GM21825 (cell line): ENCODE results near the gene ADSL.
"Not testable (repeated sequence)": the region's sequence is repeated elsewhere in the genome, so short reads cannot be mapped to it uniquely, and the experiment has no call there.

Experiments used
- ATAC-seq: cut with Tn5 transposase; IDR thresholded peaks from one replicate; pipeline ENCODE4 v1.9.1; 2021; ENCODE audit warnings: mild to moderate bottlenecking, moderate library complexity; ENCODE audit not compliant: unreplicated experiment

The ADSL gene

DNA sequence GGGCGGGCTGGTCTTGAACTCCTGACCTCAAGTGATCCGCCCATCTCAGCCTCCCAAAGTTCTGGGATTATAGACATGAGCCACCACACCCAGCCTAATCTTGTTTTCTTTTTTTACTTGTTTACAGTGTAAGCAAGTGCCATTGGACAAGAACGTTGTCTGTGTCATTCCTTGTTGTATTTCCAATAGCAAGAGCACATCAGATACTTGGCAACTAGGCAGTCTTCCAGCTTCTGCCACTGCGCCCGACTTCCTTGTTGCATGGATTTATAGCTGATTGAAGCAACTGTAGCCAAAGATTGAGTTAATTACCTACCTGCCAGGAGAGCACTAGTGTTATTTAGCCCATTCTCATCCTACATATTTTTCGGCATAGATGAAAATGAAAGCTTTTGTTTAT lies 21.0 kb downstream of the ADSL start:
- ATAC-seq = no peak

DNA sequence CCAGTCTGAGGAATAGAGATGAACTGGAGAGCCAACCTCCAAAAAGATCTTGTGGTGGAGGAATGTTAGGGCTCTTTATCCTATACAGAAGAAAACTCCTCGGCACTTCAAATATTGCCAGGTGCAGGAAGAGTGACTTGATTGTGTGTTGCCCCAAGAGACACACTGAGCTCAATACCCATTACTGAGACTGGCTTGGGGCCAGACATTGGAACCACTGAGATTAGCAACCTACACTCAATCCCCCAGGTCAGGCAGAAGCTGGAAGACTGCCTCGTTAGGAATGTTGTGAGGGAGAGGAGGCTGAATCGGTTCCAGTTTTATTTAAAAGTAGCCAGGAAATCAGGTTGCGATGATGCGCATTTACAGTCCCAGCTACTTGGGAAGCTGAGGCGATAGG lies 21.7 kb downstream of the ADSL start:
- no peak for ATAC-seq

DNA sequence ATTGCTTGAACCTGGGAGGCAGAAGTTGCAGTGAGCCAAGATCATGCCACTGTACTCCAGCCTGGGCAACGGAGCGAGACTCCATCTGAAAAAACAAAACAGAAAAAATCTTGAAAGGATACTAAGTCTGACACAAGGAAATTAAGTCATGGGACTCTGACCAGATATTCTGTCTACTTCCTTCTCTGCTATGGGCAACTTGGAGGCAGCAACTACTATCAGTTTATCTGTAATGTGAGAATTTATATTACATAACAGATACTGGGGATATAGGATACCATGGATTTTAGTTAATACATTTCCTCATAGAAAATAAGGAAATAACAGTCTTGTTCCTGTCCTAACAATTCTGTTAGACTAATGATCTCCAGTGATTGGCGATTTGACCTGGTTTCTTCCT lies 22.5 kb downstream of the ADSL start:
- ATAC-seq = no peak

DNA sequence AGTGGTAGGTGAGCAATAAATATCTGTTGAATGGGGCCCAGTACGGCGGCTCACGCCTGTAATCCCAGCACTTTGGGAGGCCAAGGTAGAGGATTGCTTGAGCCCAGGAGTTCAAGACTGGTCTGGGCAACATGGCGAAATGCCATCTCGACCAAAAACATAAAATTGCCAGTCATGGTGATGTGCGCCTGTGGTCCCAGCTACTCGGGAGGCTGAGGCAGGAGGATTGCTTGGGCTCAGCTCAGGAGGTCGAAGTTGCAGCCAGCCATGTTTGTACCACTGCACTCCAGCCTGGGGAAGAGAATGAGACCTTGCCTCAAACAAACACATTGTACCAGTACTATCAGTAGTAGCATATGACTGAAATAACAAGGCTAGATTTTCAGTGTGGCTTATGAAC lies 28.3 kb downstream of the ADSL start:
- ATAC-seq = no peak

DNA sequence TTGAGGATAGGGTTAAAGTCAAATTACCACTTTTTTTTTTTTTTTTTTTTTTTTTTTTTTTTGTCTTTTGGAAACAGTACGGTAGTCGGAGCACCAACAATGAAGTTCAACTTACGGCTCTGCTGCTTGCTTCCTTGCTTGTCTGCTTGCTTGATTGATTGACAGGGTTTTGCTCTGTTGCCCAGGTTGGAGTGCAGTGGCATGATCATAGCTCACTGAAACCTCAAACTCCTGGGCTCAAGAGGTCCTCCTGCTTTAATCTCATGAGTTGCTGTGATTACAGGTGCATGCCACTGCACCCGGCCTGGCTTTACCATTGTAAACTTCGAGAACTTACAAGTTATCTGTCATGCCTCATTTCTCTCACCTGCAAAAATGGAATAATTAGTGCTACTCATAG lies 29.8 kb downstream of the ADSL start:
- ATAC-seq = no peak

DNA sequence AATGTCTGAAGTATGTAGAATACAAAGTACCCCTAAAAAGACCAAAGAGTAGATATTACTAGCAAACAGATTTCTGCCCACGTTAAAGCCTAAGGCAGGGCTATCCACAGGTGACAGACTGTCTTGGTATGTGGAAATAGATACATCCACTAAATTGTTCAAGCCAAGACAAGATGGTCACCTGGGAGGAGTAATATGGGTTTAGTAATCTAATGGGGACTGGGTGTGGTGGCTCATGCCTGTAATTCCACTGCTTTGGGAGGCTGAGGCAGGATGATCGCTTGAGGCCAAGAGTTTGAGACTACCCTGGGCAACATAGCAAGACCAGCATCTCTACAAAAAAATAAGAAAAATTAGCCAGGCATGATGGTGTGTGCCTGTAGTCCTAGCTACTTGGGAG lies 31.6 kb downstream of the ADSL start:
- ATAC-seq = no peak

DNA sequence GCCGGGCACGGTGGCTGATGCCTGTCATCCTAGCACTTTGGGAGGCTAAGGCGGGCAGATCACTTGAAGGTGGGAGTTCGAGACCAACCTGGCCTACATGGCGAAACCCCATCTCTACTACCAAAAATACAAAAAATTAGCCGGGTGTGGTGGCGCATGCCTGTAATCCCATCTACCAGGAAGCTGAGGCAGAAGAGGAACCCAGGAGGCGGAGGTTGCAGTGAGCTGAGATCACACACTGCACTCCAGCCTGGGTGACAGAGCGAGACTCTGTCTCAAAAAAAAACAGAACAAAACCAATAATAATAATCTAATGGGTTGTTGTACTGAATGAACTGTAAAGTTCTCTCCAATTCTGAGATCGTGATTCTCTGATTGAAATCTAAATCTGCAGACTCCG lies 32.1 kb downstream of the ADSL start:
- ATAC-seq = not testable (repeated sequence)

DNA sequence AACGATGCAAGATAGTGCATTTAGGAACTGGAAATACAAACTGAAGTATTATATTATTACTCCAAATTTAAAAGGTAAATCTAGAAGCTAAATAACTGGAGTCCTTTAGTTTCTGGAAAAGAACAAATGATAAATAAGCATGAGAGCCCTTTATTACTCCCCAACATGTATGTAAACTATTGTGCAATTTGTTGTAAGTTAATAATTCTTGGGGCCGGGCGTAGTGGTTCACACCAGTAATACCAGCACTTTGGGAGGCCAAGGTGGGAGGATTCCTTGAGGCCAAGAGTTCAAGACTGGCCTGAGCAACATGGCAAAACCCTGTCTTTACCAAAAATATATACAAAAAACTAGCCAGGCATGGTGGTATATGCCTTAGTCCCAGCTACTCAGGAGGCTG lies 35.2 kb downstream of the ADSL start:
- no peak for ATAC-seq

DNA sequence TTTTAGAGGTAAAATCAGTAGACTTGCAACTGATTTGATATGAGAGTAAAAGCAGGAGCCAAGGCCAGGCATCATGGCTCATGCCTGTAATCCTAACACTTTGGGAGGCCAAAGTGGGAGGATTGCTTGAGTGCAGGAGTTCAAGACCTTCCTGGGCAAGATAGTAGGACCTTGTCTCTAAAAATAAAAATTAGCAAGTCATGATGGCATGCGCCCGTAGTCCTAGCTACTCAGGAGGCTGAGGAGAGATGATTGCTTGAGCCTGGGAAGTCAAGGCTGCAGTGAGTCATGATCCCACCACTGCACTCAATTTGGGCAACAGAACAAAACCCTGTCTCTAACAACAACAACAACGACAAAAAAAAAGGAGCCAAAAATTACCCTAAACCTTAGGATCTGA lies 37.6 kb downstream of the ADSL start:
- ATAC-seq = no peak

DNA sequence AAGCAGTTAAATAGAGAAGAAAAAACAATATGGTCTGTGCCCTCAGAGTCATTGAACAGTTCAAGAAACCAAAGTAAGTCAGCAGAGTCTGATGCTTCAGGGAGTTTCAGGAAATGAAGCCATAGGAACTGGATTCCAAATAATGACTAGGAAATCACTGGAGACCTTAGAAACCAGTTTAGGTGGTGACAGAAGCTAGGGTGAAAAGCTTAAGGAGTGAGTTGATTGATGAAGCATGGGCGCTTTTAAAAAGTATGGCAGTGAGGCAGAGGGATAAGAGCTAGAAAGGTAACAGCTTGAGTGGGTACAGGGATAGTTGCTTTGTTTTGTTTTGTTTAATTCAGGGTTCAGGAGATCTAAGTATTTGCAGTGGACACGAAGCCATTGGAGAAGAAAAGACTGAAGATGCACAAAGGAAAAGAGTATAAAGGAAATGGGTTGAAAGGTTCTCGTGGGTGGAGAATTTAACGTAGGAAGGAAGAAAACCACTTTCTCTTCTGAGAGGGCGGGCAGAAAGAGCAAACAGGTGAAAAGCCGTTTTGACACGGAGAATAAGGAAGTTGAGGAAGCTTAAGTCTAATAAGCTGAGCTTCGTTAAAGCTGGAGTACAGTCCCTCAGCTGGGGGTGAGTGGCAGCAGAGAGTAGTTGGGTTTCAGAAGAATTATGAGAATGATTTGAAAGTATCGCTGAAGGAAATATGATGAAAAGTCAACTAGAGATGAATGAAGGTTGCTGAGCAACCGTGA lies 38.9 kb downstream of the ADSL start:
- no peak for ATAC-seq

DNA sequence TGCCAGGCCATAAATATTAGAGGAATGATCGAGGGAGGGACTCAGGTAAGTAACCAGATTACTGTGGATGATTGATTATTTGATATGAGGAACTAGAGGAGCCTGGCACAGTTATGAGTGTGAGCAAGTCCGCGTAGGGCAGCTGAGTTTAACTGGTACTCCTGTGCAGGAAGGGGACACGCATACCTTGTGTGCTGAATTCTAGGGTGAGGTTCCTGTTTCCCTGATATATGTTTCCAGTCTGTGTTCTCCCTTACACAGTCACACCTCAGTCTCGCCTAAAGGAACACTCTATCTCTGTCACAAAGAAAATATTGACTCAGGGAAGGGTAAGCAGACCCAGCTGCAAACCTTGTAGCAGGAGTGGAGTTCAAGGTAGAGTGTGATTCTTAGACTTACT lies 41.4 kb downstream of the ADSL start:
- no peak for ATAC-seq

DNA sequence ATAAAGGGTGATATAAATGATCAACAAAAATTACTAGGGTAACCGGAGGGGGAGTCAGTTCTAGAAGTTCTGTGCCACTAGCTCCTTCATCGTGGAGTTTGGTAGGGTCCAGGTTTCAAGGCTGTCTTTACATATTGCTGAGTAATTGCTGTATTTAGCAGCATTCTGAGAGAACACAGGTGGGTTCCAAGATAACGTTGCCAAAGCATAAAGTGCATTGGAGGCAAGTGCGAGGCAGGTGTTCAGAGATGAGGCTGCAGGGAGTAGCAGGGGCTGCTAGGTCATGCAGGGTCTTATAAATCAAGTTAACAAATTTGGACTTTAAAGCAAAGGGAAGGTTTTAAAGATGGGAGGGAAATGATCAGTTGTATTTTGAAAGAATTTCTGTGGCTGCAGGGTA lies 41.9 kb downstream of the ADSL start:
- ATAC-seq = no peak

DNA sequence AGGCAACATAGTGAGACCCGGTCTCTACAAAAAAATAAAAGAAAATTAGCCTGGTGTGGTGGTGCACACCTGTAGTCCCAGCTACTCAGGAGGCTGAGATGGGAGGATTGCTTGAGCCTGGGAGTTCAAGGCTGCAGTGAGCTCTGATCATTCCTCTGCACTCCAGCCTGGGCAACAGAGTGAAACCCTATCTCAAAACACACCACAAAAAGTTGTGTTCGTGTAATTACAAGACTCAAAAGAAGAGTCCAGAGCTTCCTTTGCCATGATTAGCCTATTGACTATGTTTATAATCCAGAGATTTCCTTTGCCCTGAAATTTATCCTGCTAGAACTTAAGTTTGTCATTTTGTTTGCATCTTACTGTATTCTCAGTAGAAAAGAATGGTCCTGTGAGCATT lies 45.1 kb downstream of the ADSL start:
- ATAC-seq = no peak

DNA sequence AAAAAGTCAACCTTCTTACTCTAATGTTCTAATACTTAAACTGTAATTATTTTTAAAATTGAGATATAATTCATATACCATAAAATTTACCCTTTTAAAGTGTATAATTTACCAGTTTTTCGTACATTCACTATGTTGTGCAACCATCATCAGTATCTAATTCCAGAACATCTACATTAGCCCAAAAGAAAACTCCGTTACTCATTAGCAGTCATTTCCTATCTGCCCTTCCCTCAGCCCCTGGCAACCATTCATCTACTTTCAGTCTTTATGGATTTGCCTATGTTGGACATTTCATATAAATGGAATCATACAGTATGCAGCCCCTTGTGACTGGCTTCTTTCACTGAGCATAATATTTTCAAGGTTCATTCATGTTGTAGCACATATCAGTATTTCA lies 46.3 kb downstream of the ADSL start:
- ATAC-seq = no peak

DNA sequence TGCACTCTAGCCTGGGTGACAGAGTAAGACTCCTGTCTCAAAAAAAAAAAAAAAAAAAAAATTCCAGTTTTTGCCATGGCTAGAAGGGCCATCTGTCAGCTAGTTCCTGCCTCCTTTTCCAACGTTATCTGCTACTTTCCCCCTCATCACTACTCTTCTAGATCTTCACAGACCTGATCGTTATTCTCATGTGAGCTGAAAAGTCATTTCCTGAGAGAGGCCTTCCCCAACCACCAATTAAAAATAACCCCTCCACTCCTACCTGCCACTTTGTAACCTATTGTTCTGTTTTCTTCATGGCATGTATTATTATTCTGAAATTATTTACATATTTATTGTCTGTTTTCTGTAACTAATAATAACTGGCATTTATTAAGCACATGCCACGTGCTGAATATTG lies 48.3 kb downstream of the ADSL start:
- ATAC-seq = no peak

DNA sequence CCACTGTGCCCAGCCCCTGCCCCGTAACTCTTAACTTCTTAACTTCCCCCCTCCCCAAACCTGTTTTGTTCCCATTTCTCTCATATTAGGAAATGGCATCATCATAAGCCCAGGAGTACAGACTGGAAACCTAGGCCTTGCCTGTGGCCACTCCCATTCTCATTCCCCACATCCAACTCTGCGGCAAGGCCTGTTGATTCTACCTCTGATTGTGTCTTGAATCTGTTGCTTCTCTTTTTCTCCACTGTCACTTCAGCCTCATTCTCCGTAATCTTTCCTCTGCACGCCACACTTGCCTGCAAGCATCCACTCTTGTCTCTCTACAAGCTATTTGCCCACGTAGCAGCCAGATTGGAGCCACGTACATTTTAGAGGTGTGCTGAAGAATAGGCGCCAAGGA lies 49.3 kb downstream of the ADSL start:
- no peak for ATAC-seq

DNA sequence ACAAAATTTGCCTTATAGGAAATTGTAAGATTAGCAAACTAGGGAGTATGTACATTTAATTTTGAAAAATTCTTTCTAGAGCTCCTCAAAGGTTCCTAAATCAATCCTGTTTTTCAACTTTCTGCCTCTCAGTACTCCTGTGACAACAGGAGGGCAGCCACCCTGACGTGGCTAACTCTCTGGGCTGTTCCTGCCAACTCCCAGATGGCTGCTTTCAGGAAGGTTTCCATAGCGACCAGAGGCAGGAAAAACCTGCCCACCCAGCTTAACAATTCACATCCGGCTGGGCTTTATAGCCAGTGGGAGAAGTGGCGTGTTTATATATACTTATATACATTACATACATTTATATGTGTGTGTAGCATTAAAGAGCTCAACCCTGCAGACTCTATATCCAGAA lies 50.6 kb downstream of the ADSL start:
- ATAC-seq = no peak

DNA sequence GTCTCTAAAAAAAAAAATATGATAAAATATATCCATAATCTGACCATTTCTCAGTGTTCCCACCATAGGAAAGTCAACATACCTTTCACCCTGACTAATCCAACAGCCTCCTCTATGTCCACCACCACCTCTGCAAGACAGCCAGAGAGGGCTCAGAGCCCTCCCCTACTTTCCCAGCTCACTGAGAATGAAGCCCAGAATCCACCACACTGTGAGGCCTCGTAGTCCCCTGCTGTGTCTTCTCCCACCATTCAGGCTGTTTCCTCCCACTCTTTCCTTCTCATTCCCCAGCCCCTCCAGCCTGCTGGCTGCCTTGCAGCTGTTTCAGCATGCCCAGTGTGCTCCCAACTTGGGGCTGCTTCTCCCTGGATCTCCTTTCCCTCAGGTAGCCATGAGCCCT lies 51.1 kb downstream of the ADSL start:
- no peak for ATAC-seq

DNA sequence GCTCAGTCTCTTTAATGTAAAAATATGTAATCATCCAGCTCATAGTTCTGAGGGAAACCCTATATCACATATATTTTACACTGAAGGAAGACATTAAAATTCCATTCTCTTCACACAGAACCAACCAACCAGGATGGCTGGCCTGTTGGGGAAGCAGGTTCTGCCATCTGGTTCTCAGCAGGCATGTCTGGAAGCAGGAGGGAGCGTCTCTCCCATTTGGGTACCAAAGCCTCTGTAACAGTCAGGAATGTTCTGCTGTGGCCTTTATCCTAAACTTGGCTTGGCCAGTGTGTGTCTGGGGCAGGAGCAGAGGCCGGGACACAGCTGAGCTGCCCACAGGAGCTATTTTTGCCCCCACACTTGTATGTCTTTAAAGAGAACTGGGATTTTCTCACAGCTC lies 53.3 kb downstream of the ADSL start:
- ATAC-seq = no peak

DNA sequence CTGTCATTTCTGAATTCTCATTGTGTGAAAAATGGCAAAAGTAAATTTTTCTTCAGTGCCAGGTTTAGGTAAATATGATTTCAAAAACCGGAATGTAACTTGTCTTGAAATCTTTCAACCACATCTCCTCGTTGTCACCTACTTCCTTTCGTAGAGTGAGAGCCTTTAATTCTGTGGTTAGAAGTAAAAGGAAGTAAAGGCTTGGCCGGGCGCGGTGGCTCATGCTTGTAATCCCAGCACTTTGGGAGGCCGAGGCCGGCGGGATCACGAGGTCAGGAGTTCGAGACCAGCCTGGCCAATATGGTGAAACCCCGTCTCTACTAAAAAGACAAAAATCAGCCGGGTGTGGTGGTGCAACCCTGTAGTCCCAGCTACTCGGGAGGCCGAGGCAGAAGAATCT lies 53.9 kb downstream of the ADSL start:
- ATAC-seq = no peak

DNA sequence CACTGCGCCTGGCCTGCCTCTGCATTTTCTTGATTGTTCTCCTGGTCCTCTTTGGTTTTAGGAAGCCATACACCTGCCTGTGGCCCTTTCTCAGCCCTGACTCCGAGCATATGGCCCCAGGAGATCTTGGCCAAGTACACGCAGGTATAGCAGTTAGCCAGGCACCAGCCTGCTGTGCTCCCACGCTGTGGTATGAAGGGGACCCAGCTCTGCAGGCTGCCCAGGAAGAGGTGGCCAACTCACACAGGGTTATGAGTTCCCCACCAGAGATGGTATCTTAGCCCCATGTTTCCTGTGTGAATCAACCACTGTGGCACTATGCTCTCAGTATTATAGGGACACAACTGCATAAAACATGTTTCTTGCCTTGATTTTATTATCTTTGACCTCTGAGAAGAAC lies 55.2 kb downstream of the ADSL start:
- no peak for ATAC-seq

DNA sequence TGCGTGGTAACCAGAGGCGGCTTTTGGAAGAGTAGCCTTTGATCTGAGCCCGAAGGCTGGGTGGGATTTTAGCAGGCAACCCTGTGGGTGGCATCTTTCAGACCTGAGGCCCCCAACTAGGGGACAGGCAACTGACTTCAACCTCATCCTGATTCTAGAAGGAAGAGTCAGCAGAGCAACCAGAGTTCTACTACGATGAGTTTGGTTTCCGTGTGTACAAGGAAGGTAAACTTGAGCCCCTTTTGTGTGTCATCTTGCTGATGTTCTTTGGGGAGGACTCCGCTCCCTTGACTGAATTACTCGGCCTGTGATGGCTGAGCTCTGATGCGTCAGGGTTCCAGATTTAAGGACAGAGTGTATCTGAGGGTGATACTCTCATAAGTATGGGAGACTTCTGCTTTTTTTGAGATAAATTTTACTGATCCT lies 55.7 kb downstream of the ADSL start:
- ATAC-seq = no peak

DNA sequence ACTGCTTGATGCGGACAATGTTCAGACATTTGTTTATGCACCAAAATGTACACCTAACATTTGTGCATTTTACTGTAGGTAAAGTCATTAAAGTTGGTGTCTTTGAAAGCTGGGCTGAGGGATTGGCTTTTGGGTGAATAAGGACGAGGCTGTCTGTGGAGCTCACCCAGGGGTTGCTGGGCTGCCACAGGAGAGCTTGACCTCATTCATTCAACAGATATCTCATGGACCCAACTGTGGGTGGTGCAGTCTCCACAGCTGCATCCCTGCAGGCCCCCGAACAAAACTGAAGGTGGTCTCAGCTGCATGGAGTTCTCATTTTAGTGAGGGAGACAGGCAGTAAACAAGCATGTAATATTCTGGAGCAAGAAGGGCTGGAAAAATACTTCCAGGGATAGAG lies 56.8 kb downstream of the ADSL start:
- ATAC-seq = no peak
